ENCODE results near the gene CCDC158. TPM values are rescaled to one million over a fixed set of nuclear protein-coding genes. Genes with fewer than 3 reads are reported as not detected.

Gene CCDC158
- total RNA-seq (not detected in 2 replicates), polyA plus RNA-seq (not detected in 2 replicates), polyA minus RNA-seq (not detected in 2 replicates)
- total RNA-seq (2013) = not detected

GRCh38 chr4:76420762-76421581 is at the start of gene CCDC158:
Gene CCDC158, minus strand, starts transcription at chr4:76421141. Its CDS starts 17,934 bp downstream, at chr4:76403207.
- Histone ChIP-seq H4K20me1 (ENCODE audit: control insufficient read depth, insufficient read depth, low read length, poor library complexity, severe bottlenecking) (no peaks in the 10 kb centered on the region), H3K36me3 (replicated peaks in 1 of 2; ENCODE audit: control extremely low read depth in 1 of 2, control insufficient read depth in 1 of 2, extremely low read depth in 1 of 2, insufficient read depth in 2 of 2, low read length in 1 of 2) (no peaks in the 10 kb centered on the region), H3K9me3 (ENCODE audit: control extremely low read depth in 1 of 3, control insufficient read depth in 2 of 3, insufficient read depth in 1 of 3, low read length in 2 of 3) (peaks cover 0 to 10% (median 0%) of the 10 kb centered on the region in 3 donors), H3K9ac (ENCODE audit: low read length) (peak within 1 kb of the TSS; percentile 51), H3K27me3 (replicated peaks in 1 of 4; ENCODE audit: control extremely low read depth in 1 of 4, control insufficient read depth in 3 of 4, insufficient read depth in 4 of 4, low read length in 3 of 4) (peaks cover 0 to 19% (median 7%) of the 10 kb centered on the region in 4 experiments), H3K27ac (ENCODE audit: low read length in 2 of 2) (no peak within 1 kb of the TSS), H2AFZ (ENCODE audit: insufficient read depth, low read depth, low read length, poor library complexity, severe bottlenecking) (peak within 1 kb of the TSS; percentile 61), H3K4me2 (replicated peaks; ENCODE audit: low read depth, low read length, poor library complexity, severe bottlenecking) (peak within 1 kb of the TSS; percentile 75), H3K4me3 (ENCODE audit: control extremely low read depth in 1 of 5, extremely low read depth in 1 of 5, insufficient read depth in 1 of 5, low read depth in 2 of 5, low read length in 4 of 5) (peak within 1 kb of the TSS in 3 of 5 experiments; percentile 41 to 47 (median 45)), H3K79me2 (ENCODE audit: control insufficient read depth, insufficient read depth, low read length) (no peaks in the 10 kb centered on the region), H3K4me1 (ENCODE audit: control insufficient read depth in 2 of 2, insufficient read depth in 2 of 2, low read length in 2 of 2) (peaks cover 10 to 12% of the 10 kb centered on the region in 2 donors)
- Mint-ChIP-seq H3K4me1 (peaks cover 10% of the 10 kb centered on the region), H3K9me3 (ENCODE audit: insufficient read depth) (no peaks in the 10 kb centered on the region), H3K27me3 (peaks cover 39% of the 10 kb centered on the region), H3K27ac (no peak within 1 kb of the TSS), H3K4me3 (peak within 1 kb of the TSS; percentile 76)
- 20% methylated on average over 72 of the region's 79 CpGs for WGBS (ENCODE audit: insufficient coverage)
- ATAC-seq (ENCODE audit: low read depth) = peak; percentile 47
- ChIA-PET POLR2A (no interaction called here), CTCF (interaction anchor here (2.2 to 5.5 kb wide), 2 partner anchors 11 to 241 kb away, joined by 8 to 36 read pairs; no protein-coding TSS in a partner anchor)
- intact Hi-C loops (cut with micrococcal nuclease) = no loop called here
- DNase-seq = peak; percentile 18
- TF ChIP-seq CTCF (IDR thresholded peaks at IDR 0.05) = no peak
- TF ChIP-seq EZH2 (IDR thresholded peaks at IDR 0.05; ENCODE audit: borderline replicate concordance, insufficient read depth, low read depth, low read length, poor library complexity, severe bottlenecking) = no peak

- Mint-ChIP-seq H3K9me3 (ENCODE audit: insufficient read depth) (no peaks in the 10 kb centered on the region), H3K4me3 (no peak overlapping the region), H3K27me3 (peaks cover 10% of the 10 kb centered on the region), H3K4me1 (no peaks in the 10 kb centered on the region), H3K27ac (no peak overlapping the region)
- no CpG with 5 or more reads among the region's 1 CpG for WGBS (ENCODE audit: insufficient coverage)
- H3K4me2 ChIP-seq (replicated peaks; ENCODE audit: low read depth, low read length, poor library complexity, severe bottlenecking) = no peak overlapping the region
- H3K27ac ChIP-seq (ENCODE audit: low read length in 2 of 2) = no peak overlapping the region
- POLR2A ChIA-PET = no interaction called here
- H4K20me1 ChIP-seq (ENCODE audit: control insufficient read depth, insufficient read depth, low read length, poor library complexity, severe bottlenecking) = no peaks in the 10 kb centered on the region
- no peak overlapping the region for H3K9ac ChIP-seq (ENCODE audit: low read length)
- no peaks in the 10 kb centered on the region for H3K79me2 ChIP-seq (ENCODE audit: control insufficient read depth, insufficient read depth, low read length)
- no peaks in the 10 kb centered on the region for H3K9me3 ChIP-seq (ENCODE audit: control extremely low read depth in 1 of 3, control insufficient read depth in 2 of 3, insufficient read depth in 1 of 3, low read length in 2 of 3)
- H3K27me3 ChIP-seq (replicated peaks in 1 of 4; ENCODE audit: control extremely low read depth in 1 of 4, control insufficient read depth in 3 of 4, insufficient read depth in 4 of 4, low read length in 3 of 4) = no peaks in the 10 kb centered on the region
- H3K4me3 ChIP-seq (ENCODE audit: control extremely low read depth in 1 of 5, extremely low read depth in 1 of 5, insufficient read depth in 1 of 5, low read depth in 2 of 5, low read length in 4 of 5) = no peak overlapping the region
- no peak overlapping the region for H2AFZ ChIP-seq (ENCODE audit: insufficient read depth, low read depth, low read length, poor library complexity, severe bottlenecking)
- TF ChIP-seq EZH2 (IDR thresholded peaks at IDR 0.05; ENCODE audit: borderline replicate concordance, insufficient read depth, low read depth, low read length, poor library complexity, severe bottlenecking) (no peak), CTCF (IDR thresholded peaks at IDR 0.05) (no peak)
- H3K4me1 ChIP-seq (ENCODE audit: control insufficient read depth in 2 of 2, insufficient read depth in 2 of 2, low read length in 2 of 2) = no peaks in the 10 kb centered on the region
- H3K36me3 ChIP-seq (replicated peaks in 1 of 2; ENCODE audit: control extremely low read depth in 1 of 2, control insufficient read depth in 1 of 2, extremely low read depth in 1 of 2, insufficient read depth in 2 of 2, low read length in 1 of 2) = no peaks in the 10 kb centered on the region
- no peak for ATAC-seq (ENCODE audit: low read depth)
- intact Hi-C loops (cut with micrococcal nuclease) = no loop called here
- DNase-seq = no peak
- CTCF ChIA-PET = interaction anchor here (1.1 kb wide), 2 partner anchors 34 to 82 kb away, joined by 3 to 5 read pairs; no protein-coding TSS in a partner anchor
Observed at GRCh38 chr4:76470532-76470931, 49.6 kb upstream of the CCDC158 start.

All from B cell (primary cell).